GM23338 (cell line): ENCODE data around the gene SEL1L3. TPM values are rescaled to one million over a fixed set of nuclear protein-coding genes. Genes with fewer than 3 reads are reported as not detected.

ENCODE experiments used
- ATAC-seq: fragments of 200-7000 bp; cut with Tn5 transposase; 3 replicates; pipeline ENCODE4 v1.9.1; 2020
- DNase-seq: peaks from one replicate; pipeline ENCODE4 v3.0.0-alpha.2; 2015; ENCODE audit warnings: low spot score
- H2AFZ ChIP-seq: fragments of 200-600 bp; sonication (generic); 2 replicates; pipeline ENCODE4 v1.8.0; 2016; ENCODE audit warnings: antibody characterized with exemption, mild to moderate bottlenecking, moderate library complexity
- H3F3A ChIP-seq: fragments of 200-600 bp; sonication (generic); replicated peaks from 2 replicates; pipeline ENCODE4 v1.8.0; 2017; ENCODE audit warnings: antibody characterized with exemption, mixed run types, low read depth
- H3K27ac ChIP-seq: fragments of 200-600 bp; sonication (generic); 2 replicates; pipeline ENCODE4 v1.6.1; 2016; ENCODE audit warnings: low read depth
- H3K27me3 ChIP-seq: fragments of 200-600 bp; sonication (generic); 2 replicates; pipeline ENCODE4 v1.8.0; 2016; ENCODE audit warnings: mild to moderate bottlenecking, mixed run types, moderate library complexity; ENCODE audit not compliant: insufficient read depth
- H3K36me3 ChIP-seq: fragments of 200-600 bp; sonication (generic); 2 replicates; pipeline ENCODE4 v1.8.0; 2016; ENCODE audit warnings: mild to moderate bottlenecking; ENCODE audit not compliant: insufficient read depth
- H3K4me1 ChIP-seq: fragments of 200-600 bp; sonication (generic); 2 replicates; pipeline ENCODE4 v1.8.0; 2016; ENCODE audit warnings: mild to moderate bottlenecking, moderate library complexity; ENCODE audit not compliant: insufficient read depth
- H3K4me2 ChIP-seq: fragments of 200-600 bp; sonication (generic); 2 replicates; pipeline ENCODE4 v1.7.1; 2017; ENCODE audit warnings: mixed run types
- H3K4me3 ChIP-seq: fragments of 200-600 bp; sonication (generic); 2 replicates; pipeline ENCODE4 v1.6.1; 2016; ENCODE audit warnings: mixed run types
- H3K79me2 ChIP-seq: fragments of 200-600 bp; sonication (generic); replicated peaks from 2 replicates; pipeline ENCODE4 v1.8.0; 2017; ENCODE audit warnings: mild to moderate bottlenecking; ENCODE audit not compliant: insufficient read depth
- H3K9me2 ChIP-seq: fragments of 200-600 bp; sonication (generic); 2 replicates; pipeline ENCODE4 v1.8.0; 2017; ENCODE audit not compliant: insufficient read depth
- H4K20me1 ChIP-seq: fragments of 200-600 bp; sonication (generic); replicated peaks from 2 replicates; pipeline ENCODE4 v1.8.0; 2017; ENCODE audit warnings: mild to moderate bottlenecking; ENCODE audit not compliant: insufficient read depth
- H3K27ac Mint-ChIP-seq: 2 replicates; pipeline ENCODE4 v1.8.0; 2020; ENCODE audit warnings: inconsistent platforms, mild to moderate bottlenecking, moderate library complexity, mixed read lengths
- H3K27me3 Mint-ChIP-seq: 3 replicates; pipeline ENCODE4 v1.8.0; 2022; ENCODE audit warnings: low read depth, mild to moderate bottlenecking, moderate library complexity, mixed read lengths, inconsistent platforms; ENCODE audit not compliant: insufficient read depth, poor library complexity
- H3K36me3 Mint-ChIP-seq: 3 replicates; pipeline ENCODE4 v1.8.0; 2021; ENCODE audit warnings: low read depth, mild to moderate bottlenecking, inconsistent platforms, moderate library complexity, mixed read lengths
- H3K4me1 Mint-ChIP-seq: 3 replicates; pipeline ENCODE4 v1.8.0; 2020; ENCODE audit warnings: mild to moderate bottlenecking, inconsistent platforms, mixed read lengths
- H3K4me3 Mint-ChIP-seq: 3 replicates; pipeline ENCODE4 v1.8.0; 2021; ENCODE audit warnings: moderate library complexity, mild to moderate bottlenecking, inconsistent platforms, mixed read lengths
- H3K9me3 Mint-ChIP-seq: 3 replicates; pipeline ENCODE4 v1.8.0; 2020; ENCODE audit warnings: moderate library complexity, mild to moderate bottlenecking, inconsistent platforms, mixed read lengths
- EZH2 ChIP-seq: fragments of 200-600 bp; sonication (generic); IDR thresholded peaks from one replicate; pipeline ENCODE4 v1.8.0; 2017; ENCODE audit warnings: antibody characterized with exemption, mild to moderate bottlenecking, low read depth; ENCODE audit not compliant: unreplicated experiment
- EZH2phosphoT487 ChIP-seq: fragments of 200-600 bp; sonication (generic); IDR thresholded peaks from one replicate; pipeline ENCODE4 v1.8.1; 2018; ENCODE audit warnings: antibody characterized with exemption; ENCODE audit not compliant: unreplicated experiment
- JUNB ChIP-seq: IDR thresholded peaks from one replicate; pipeline ENCODE4 v1.6.1; 2016; ENCODE audit warnings: antibody characterized with exemption; ENCODE audit not compliant: unreplicated experiment
- NANOG ChIP-seq: IDR thresholded peaks from 2 replicates; pipeline ENCODE4 v1.6.1; 2016; ENCODE audit warnings: antibody characterized with exemption, borderline replicate concordance
- POLR2AphosphoS5 ChIP-seq: IDR thresholded peaks from 2 replicates; pipeline ENCODE4 v1.6.1; 2016; ENCODE audit warnings: antibody characterized with exemption, low read depth
- STAT1 ChIP-seq: IDR thresholded peaks from one replicate; pipeline ENCODE4 v1.6.1; 2016; ENCODE audit warnings: antibody characterized with exemption; ENCODE audit not compliant: unreplicated experiment
- ZNF114 ChIP-seq: fragments of 250-450 bp; sonication (Bioruptor Pico); IDR thresholded peaks from 2 replicates; pipeline ENCODE4 v1.5.0; 2020; ENCODE audit warnings: mild to moderate bottlenecking, moderate library complexity
- ZNF462 ChIP-seq: fragments of 250-450 bp; sonication (Bioruptor Pico); IDR thresholded peaks from 2 replicates; pipeline ENCODE4 v1.5.0; 2020; ENCODE audit warnings: mild to moderate bottlenecking, moderate library complexity
- polyA plus RNA-seq: library from polyadenylated mRNA; unstranded; fragments of >200 nt; fragmentation: Nextera tagmentation; extraction: Ambion mirVana; gene quantifications from 2 replicates; pipeline ENCODE4 v1.2.1, GENCODE V29; 2016
- total RNA-seq: library from RNA; depleted of rRNA; stranded (reverse); fragments of >200 nt; shearing (Covaris generic); gene quantifications from 2 replicates; pipeline ENCODE4 v1.2.3, GENCODE V29; 2014
- TF ChIP-seq, protein P1 (sequence below): IDR thresholded peaks from one replicate; pipeline ENCODE4 v1.6.1; 2018; ENCODE audit warnings: antibody characterized with exemption; ENCODE audit not compliant: unreplicated experiment

The SEL1L3 gene
- total and polyA plus RNA-seq, 2 experiments from 2014 or later: 17.1 to 61.7 TPM

DNA sequence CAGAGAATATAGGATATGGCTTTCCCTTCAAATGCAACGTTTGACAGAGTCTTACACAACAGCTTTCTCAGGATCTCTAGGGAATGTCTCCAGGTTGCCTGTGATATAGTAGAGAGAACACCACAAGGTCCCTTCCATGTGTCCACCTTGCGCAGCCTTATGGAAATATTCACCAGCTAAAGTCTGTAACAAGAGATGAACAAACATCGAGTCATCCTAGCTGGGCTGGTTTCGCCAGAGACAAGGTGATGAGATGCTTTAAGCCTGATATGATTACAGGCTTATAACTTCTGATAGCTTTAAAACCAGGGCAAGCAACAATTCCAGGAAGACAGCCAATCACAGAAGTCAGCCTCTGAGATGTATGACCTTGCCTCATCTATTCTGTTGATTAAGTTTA is 83.8 kb downstream of the SEL1L3 start:
- no peak overlapping the region for H2AFZ ChIP-seq
- no peaks in the 10 kb centered on the region for H3K79me2 ChIP-seq
- H3K27ac Mint-ChIP-seq: no peak overlapping the region
- no peak for DNase-seq
- H3K4me2 ChIP-seq: no peak overlapping the region
- no peaks in the 10 kb centered on the region for H3F3A ChIP-seq
- H3K27me3 ChIP-seq: no peaks in the 10 kb centered on the region
- H3K9me2 ChIP-seq: no peaks in the 10 kb centered on the region
- H3K36me3 Mint-ChIP-seq: peaks cover 56% of the 10 kb centered on the region
- ATAC-seq: no peak
- no peaks in the 10 kb centered on the region for H3K9me3 Mint-ChIP-seq
- 0 out of 2 replicates have a peak, but pooled peaks cover 5% of the 10 kb centered on the region for H3K4me1 ChIP-seq
- no peaks in the 10 kb centered on the region for H4K20me1 ChIP-seq
- H3K4me1 Mint-ChIP-seq: peaks cover 6% of the 10 kb centered on the region; the same call in 2 of the 3 replicates
- H3K4me3 ChIP-seq: no peak overlapping the region
- peaks cover 4% of the 10 kb centered on the region for H3K27me3 Mint-ChIP-seq
- H3K4me3 Mint-ChIP-seq: no peak overlapping the region
- no peak overlapping the region for H3K27ac ChIP-seq
- H3K36me3 ChIP-seq: peaks cover 19% of the 10 kb centered on the region
- TF ChIP-seq STAT1 (no peak), ZNF114 (no peak), POLR2AphosphoS5 (no peak), EZH2 (no peak), EZH2phosphoT487 (no peak)
- TF ChIP-seq, protein P1, sequence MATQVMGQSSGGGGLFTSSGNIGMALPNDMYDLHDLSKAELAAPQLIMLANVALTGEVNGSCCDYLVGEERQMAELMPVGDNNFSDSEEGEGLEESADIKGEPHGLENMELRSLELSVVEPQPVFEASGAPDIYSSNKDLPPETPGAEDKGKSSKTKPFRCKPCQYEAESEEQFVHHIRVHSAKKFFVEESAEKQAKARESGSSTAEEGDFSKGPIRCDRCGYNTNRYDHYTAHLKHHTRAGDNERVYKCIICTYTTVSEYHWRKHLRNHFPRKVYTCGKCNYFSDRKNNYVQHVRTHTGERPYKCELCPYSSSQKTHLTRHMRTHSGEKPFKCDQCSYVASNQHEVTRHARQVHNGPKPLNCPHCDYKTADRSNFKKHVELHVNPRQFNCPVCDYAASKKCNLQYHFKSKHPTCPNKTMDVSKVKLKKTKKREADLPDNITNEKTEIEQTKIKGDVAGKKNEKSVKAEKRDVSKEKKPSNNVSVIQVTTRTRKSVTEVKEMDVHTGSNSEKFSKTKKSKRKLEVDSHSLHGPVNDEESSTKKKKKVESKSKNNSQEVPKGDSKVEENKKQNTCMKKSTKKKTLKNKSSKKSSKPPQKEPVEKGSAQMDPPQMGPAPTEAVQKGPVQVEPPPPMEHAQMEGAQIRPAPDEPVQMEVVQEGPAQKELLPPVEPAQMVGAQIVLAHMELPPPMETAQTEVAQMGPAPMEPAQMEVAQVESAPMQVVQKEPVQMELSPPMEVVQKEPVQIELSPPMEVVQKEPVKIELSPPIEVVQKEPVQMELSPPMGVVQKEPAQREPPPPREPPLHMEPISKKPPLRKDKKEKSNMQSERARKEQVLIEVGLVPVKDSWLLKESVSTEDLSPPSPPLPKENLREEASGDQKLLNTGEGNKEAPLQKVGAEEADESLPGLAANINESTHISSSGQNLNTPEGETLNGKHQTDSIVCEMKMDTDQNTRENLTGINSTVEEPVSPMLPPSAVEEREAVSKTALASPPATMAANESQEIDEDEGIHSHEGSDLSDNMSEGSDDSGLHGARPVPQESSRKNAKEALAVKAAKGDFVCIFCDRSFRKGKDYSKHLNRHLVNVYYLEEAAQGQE: no peak

GRCh38 chr4:25776795-25777194 is 86.0 kb downstream of the SEL1L3 start:
- no peaks in the 10 kb centered on the region for H3F3A ChIP-seq
- H3K27ac ChIP-seq: no peak overlapping the region
- no peak overlapping the region for H3K4me3 ChIP-seq
- H4K20me1 ChIP-seq: no peaks in the 10 kb centered on the region
- no peaks in the 10 kb centered on the region for H3K9me2 ChIP-seq
- Mint-ChIP-seq H3K36me3 (peaks cover 57% of the 10 kb centered on the region), H3K4me1 (peaks cover 12% of the 10 kb centered on the region), H3K9me3 (no peaks in the 10 kb centered on the region), H3K27ac (no peak overlapping the region), H3K4me3 (no peak overlapping the region), H3K27me3 (peaks cover 4% of the 10 kb centered on the region)
- H3K36me3 ChIP-seq: peaks cover 15% of the 10 kb centered on the region
- H3K79me2 ChIP-seq: no peaks in the 10 kb centered on the region
- no peak overlapping the region for H2AFZ ChIP-seq
- H3K4me1 ChIP-seq: 0 out of 2 replicates have a peak, but pooled peaks cover 5% of the 10 kb centered on the region
- DNase-seq (no peak), ATAC-seq (no peak)
- H3K27me3 ChIP-seq: no peaks in the 10 kb centered on the region
- H3K4me2 ChIP-seq: no peak overlapping the region
- TF ChIP-seq NANOG (no peak), JUNB (no peak), ZNF462 (CRISPR knock-in tag) (no peak)
- TF ChIP-seq, protein P1: no peak
